ENCODE data around the gene PPARA.

PPARA gene

DNA sequence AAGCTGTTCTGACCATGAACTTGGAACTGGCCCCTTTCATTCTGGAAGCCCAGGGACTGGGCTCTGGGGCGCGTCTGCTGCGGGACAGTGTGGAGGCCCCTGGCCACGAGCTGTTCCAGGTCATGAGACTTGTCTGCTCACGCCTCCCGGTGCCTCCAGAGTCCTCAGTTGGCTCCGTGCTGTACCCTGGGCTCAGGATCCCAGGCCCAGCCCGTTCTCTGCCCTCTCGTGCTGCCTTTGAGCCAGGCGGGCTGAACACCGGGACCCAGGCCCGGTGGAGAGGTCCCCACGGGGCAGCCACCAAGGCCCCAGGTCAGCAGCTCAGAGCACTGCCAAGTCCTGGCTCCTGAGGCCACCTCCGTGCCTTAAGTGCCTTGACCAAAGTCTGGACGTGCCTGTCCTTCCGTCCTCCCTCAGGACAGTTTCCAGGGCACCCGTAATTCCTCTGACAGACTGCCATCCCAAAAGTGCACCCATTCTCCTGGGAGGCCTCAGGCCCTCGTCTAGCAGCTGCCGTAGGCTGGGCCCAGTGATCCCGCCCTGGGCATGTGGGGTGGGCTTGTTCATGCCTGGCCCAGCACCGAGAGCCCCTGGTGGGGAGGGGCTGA is 36.3 kb upstream of the PPARA start:
- DNase-seq (ENCODE audit: low read depth in 2 of 2): no peak

DNA sequence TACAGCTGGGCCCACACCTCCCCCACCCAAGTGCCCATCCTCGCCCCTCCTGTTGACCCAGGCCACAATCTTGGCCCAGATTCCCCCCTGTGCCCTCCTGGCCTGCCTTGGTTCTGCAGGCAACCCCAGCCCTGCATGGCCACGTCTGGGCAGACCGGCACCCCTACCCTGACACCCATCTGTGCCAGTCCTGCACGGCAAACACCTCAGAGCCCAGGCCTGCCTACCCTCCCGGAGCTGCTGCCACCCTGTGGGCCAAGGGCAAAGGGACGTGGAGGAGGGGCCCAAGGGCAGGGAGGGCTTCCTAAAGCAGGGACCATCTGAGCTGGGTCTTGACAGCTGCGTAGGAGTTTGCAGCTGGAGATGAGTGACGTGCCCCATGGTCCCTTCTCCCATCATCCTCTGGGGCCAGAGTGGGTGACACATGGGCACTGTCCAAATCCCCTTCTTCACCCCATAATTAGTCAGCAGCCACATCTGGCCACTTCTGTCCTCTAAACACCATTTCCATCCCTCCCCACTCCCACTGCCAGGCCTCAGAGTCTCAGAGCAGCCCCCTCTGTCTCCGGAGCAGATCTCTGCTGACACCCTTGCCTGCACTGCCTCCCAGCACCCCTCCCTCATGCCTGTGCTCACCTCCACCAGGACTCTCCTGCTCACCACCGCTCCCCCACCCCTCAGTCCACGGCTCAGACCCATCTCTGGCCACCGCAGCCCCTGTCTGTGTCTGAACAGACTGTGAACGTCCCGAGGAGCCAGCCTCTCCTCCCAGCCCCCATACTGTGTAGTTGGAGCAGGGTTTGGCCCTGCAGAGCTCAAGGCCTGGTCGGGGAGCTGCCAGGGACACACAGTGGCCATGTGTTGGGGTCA is 35.6 kb upstream of the PPARA start:
- no peak for DNase-seq (ENCODE audit: low read depth in 2 of 2)

DNA sequence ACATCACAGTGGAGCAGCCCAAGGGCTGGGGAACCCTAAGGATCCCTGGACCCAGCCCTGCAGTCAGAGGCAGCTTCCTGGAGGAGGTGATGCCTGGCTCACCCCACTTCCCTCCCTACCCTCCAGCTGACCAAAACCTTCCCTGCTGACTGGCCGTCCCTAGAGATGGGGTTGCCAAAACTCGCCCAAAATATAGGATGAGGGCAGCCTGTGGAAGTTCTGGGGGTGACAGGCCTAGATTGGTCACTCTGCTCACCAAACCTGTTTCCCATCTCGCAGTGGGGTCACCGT is 35.0 kb upstream of the PPARA start:
- no peak for DNase-seq (ENCODE audit: low read depth in 2 of 2)

DNA sequence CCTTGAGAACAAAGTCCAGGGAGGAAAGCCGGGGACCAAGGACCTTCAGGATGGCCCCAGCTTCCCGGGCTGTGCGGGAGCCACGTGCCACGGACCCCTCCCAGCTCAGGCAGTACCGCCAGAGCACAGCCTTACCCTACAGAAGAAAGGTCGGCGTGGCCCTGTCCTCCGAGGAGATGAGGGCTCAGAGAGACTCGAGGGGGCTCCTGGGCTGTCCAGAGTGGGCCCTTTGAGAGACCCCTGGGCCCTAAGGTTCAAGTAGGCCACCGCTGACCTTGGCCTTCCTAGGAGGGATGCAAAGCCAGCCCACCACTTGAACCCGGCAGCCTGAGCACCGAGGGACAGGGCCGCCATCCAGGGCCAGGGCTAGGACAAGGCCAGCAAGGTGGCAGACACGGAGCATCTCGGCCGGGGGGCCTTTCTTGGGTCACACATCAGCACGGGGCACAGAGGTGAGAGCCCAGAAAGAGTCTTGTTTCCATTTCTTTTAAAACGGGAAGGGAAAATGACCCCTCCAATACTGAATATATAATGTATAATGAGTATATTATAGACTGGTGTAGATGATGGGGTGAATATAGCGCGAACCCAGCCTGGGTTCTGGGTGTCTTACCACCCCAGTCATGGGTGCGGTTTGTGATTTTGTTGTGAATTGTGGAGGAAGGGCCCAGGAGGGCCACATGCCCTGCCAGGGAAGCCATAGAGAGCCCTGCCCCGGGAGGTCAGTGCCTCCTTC is 34.4 kb upstream of the PPARA start:
- DNase-seq (ENCODE audit: low read depth in 2 of 2): no peak

DNA sequence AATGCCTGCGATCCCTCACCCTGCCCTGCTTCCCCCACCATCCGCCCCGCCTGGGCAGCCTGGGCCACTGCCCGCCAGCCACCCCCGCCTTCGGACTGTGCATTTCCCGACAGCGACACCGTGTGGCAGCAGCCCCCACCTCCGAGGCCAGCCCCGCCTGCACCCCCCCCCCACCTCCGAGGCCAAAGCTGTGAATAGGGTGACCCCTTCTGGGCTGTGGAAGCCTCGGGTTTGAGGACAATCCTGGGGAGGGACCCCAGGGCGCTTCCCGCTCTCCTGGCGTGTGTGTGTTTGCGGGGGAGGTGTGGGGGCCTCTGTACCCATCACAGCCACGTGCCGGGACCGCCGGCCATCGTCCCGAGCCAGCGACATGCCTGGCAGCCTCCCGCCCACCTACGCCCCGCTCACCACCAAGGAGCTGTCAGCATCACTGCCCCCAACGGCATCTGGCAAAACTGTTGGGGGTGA is 33.8 kb upstream of the PPARA start:
- DNase-seq (ENCODE audit: low read depth in 2 of 2): peak; percentile 53 to 55

DNA sequence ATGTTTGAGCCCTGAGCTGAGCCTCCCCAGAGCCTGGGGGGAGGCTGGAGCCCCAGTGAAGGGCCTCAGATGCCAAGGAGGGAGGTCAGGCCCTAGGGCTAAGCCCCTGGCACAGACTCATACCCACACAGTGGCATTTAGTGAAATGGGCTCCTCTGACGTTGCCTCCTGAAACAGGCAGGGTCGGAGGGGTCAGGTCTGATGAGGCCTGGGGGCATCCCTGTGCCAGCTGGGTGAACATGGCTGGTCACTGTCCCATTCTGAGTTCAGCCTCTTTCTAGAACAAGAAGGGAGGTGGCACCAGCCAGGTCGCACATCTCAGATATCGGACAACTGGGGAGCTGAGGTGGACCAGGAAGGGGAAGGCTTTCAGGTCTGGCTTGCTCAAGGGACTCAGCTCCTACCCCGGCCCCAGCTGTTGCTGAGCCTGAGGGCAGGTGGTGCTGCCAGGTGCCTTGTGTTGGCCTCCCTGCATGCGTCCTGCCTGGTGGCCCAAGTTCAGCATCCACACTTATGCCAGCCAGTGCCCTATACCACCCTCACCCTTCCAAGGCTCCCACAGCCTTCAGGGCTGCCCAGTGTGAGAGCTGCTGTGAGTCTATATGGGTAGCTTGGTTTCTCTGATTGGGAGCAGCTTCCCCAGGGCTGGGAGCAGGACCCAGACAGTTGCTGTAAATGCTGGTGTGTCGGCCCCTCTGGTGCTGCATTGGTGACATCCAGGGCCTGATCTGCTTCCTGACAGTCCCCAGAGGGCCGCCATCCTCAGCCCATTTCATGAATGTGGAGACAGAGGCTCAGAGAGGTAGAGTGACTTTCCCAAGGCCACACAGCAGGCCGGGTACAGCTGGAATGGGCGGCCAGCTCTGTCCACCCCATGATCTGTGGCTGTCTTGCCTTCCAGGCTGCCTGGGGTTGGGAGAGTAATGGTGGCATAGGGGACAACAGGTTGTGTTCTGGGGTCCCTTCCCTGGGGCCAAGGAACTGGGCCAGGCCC is 32.8 kb upstream of the PPARA start:
- DNase-seq (ENCODE audit: low read depth in 2 of 2): no peak

DNA sequence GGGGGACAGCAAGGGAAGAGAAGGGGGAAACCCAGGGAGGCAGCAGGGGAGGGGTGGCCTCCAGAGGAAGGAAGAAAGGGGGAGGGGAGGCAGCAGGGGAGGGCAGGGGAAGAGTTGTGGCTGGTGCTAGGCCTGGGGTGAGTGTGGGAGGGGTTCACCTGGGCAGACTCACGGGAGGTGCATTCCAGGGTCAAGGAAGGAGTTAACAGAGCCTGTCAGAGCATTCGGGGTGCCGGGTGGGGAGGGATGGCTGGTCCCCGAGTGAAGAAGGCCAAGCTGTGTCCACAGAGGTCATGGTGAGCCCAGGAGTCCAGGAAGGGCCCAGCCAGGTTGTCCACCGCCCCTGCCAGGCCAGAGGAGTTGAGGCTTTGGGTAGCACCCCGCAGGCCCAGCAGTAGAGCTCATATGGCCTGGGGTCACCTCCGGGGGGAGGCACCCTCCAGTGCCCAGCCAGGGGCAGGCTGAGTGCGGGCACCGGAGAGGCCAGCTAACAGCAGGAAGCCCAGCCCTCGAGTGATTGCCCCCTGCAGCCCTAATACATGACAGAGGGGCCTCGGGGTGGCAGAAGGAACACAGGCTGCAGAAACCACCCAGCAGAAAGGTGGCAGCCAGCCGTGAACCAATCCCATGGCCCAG is 31.1 kb upstream of the PPARA start:
- DNase-seq (ENCODE audit: low read depth in 2 of 2): no peak

DNA sequence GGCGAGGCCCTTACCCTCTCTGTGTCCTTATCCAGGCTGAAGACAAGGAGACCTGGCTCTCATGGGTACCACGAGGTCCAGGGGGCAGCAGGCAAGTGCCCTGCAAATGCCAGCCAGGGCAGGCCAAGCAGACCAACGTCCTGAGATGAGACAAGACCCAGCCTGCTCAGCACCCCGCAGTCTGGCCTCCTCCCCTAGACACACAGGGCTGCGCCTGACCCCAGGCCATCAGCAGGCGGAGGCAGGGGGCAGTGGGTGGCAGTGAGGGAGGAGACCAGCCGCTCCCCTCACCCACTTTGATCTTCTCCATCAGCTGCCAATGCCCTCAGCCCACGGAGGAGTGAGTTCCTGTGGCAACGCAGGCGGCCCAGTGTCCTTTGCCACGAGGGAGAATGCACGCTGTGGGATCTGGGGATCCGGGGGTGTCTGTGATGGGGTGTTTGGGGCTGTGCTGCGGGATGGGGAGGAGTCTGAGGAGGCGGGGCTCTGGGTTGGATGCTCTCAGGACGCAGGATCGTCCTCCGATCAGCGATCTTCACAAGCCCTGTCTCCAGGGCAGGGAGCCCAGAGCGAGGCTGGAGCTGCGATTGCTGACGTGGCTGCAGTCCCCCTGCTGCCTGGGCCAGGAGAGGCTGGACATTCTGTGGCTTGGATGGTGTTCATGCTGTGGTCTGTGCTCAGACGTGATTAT is 30.5 kb upstream of the PPARA start:
- no peak for DNase-seq (ENCODE audit: low read depth in 2 of 2)

DNA sequence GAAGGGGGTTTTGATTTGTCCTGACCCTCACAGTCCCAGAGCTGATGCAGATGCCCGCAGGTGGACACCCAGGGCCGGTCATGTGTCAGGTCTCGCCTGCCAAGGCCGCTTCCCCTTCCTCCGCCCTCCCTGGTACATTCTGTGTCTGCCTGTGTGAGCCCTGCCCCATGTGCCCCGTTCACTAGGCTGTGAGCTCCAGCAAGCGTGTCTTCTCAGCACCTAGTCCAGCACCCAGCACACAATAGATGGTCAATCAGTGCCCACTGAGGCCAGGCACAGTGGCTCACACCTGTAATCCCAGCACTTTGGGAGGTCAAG is 29.9 kb upstream of the PPARA start:
- no peak for DNase-seq (ENCODE audit: low read depth in 2 of 2)

DNA sequence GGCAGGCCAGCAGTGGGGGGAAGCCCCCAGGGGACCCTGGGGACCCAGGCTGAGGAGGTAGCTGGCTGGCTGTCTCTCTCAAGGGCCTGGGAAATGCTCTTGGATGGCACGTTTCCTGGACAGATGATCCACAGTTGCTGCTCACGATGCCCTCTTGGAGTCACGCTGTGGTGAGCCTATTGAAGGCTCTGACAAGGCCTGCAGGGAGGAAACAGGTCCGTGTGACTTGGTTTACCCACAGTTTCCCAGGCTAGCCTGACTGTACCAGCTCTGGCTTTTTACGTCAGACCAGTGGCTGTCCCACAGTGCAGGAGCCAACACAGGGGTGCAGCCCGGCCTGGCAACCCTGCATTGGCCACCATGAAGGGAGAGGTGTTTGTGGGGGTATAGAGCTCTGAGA is 29.2 kb upstream of the PPARA start:
- DNase-seq (ENCODE audit: low read depth in 2 of 2): no peak

DNA sequence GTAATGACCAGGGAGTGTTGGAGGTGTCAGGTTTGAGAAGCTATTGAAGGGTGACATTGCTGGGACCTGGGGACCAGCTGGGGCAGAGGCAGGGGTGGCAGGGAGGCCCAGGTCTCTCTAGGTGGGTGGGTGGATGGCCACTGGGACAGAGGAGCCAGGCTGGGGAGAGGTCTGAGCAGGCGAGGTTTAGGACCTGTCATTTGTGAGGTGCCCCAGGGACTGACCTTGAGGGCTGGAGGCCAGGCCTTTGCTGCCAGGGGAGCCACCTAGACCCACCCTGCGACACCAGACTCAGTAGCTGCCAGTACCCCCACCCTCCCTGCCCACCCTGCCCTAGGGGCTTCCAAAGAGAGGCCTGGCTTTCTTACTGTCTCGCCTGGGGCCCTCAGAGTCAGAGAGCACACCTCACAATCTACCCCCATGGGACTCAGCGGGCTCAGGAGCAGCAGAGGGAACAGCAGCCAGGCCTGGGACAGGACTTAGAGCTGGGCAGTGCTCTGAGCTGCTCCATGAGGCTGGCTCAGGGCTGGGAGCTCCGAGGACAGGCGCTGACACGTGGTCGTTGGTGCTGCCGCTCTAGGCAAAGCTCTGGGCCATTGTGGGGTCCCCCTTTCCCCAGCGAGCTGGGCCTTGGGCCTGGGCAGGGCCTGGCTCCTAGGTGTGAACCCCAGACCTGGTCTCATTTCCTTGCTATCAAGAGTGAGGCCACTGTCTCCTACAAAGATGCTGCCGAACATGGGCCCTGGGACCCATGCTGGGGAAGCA is 28.6 kb upstream of the PPARA start:
- DNase-seq (ENCODE audit: low read depth in 2 of 2): no peak

DNA sequence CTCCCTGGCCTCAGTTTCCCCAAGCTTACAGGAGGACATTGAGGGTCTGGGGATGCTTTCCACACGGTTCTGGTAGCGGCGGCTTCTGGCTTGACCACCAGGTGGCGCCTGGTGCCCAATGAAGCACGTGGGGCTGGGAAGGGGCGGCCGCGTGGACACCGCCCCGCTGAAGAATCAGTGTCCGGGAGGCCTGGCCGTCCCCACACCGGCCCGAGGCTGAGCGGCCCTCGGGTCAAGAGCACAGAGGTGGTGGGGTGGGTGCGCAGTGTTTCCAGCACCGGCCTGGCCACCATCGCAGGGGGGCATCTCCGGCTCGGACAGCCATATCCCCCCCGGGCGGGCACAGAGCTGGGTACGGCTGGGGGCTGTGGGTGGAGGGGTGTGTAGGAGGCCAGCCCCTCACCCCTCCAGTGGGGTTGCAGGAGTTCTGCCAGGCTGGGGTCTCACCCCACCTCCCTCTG is 27.8 kb upstream of the PPARA start:
- DNase-seq (ENCODE audit: low read depth in 2 of 2): no peak

DNA sequence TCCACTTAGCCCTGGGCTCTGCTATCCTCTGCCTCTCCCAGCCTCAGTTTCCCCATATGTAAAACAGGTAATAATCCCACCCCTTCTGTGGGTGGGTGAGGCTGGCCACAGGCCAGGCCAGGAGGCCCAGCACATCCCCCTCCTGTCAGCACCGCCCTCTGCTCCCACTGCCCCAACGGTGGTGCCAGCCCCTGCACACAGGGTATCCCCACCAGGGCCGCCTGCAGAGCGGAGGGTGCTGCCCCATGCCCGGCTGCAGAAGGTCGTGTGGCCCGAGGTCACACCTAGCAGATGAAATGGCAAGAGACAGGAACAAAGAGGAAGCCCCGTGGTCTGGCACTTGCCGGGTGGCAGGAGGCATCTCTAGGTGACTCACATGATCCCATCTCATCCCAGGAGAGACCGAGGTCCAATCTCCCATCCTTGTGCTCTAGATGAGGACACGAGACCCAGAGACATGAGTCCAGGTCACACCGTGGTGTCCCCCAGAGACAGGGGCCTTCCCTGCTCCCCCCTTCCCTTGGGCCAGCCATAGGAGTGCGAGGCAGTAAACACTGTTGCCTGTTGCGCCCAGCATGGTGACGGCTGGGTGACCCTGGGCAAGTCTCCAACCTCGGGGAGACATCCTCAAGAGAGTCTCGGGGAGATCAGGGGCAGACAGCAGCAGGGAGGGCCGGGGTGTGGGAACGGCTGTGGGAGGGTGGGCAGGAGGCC is 27.2 kb upstream of the PPARA start:
- DNase-seq (ENCODE audit: low read depth in 2 of 2): no peak

DNA sequence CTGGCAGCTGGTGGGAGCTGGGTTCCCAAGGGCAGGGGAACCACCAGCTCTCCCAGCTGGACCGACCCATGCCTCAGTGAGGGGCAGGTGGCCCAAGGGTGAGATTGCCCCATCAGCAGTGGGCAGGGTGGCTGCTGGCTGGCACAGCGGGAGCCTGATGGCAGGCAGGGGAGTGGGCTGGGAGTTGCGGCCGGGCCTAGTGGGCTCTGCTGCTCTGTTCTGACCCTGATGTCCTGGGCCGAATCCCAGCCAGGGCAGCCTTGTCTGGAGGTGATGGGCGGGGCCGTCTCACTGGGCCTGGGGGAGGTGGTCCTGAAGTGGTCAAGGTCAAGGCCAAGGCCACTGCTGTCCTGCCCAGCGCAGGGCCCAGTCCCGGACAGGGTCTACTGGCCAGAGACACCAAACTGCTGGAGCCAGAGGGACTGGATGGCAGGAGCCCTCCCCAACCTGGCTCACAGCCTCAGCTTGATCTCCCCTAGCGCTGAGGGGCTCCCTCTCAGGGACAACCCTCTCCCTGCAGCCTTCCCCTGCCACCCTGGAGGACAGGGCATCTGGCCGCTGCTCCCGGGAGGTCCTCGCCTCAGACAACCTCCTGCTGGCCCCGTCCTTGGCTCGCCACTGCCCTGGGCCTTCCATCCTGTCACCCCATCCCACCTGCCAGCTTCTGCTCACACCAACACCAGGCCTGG is 26.5 kb upstream of the PPARA start:
- DNase-seq (ENCODE audit: low read depth in 2 of 2): no peak

DNA sequence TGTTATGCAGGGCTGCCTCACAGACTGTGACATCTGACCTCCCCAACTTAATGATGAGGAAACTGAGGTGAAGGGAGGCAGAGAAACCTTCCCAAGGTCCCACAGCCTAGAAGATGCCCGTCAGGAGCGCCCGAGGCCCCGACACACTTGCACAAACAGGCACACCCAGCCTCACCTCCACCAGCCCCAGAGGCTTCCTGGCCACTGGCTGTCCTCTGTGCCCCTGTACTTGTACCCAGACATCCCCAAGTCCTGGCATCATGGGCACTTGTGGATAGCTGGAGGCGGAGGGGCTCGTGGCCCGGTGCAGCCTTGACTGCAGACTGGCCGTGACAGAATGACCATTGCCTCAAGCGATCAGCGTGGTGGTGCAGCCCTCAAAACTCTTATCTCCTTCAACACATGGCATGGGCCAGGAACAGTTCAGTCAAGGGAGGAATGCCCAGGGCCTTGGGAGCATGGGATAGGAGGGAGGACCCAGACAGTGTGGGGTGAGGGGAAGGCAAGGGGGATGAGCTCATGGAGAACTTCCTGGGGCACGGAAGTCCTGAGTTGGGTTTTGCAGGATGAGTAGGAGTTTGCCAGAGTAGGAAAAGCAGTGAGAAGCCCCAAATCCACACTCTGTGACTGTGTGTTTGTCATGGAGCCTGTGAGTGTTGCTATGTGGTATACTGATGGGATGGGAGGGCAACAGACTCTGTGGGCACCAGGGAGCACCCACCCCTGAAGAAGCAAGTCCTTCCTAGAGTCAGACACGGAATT is 25.8 kb upstream of the PPARA start:
- DNase-seq (ENCODE audit: low read depth in 2 of 2): no peak

DNA sequence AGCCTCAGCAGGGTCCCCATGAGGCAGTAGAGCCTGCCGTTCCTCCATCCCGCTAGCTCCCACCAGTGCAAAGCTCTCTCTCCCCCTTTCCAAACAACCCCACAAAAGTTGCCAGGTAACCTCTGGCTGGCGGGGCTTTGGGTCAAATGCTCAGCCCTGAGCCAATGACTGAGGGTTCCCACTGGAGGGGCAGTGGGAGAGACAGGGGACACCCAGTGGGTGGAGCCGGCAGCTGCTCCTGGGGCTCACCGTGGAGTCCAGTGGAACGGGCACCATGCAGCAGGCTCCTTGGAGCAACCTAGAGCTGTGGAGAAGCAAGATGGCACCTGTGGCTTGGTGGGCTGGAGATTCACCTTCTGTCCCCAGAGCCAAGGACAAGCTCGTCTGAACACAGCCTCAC is 25.0 kb upstream of the PPARA start:
- DNase-seq (ENCODE audit: low read depth in 2 of 2): no peak

DNA sequence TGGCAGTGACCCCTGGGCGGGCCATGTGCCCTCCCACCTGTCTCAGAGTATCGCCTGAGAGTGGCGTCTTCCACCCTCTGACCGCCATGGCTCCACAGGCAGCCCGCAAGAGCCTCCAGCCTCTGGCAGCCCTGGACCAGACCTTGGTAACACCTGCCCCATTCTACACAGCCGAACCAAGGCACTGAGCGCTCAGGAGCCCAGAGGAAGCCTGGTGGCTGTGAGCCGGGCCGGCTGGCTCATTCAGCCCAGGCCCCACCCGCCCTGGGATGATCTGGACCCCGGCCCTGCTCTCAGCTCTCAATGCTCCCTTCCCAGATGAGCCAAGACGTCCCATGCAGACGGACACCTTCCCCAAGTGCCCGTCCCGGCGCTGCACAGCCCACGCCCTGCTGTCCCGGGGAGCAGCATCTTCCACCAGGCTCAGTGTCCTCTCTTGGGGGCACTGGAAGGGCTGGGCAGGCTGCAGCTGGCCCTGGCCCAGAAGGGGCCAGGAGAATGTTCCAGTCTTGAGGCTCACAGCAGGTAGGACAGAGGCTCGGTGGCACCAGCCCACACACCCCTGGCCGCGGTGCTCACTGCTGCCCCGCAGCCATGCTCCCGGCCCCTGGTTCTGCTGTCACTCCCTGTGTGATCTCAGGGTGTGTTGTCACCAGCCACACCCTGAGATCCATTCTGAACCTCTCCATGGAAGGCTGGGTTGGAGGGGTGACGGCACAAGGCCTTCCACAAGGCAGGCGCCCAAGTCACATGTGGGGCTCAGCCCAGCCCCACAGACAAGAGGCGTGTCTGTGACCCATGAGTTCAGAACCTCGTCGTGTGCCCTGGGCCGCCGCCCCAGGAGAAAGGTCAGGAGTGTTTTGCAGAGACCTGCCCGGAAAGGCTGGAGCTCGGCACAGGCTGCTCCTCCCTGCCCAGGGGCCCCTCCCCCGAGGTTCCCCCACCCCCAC is 24.2 kb upstream of the PPARA start:
- DNase-seq (ENCODE audit: low read depth in 2 of 2): no peak

Measured in fibroblast of skin of left quadriceps (primary cell).